GM21825 (cell line): ENCODE results near the gene PPP1R2.

Source experiments
- ATAC-seq: cut with Tn5 transposase; IDR thresholded peaks from one replicate; pipeline ENCODE4 v1.9.1; 2021; ENCODE audit warnings: mild to moderate bottlenecking, moderate library complexity; ENCODE audit not compliant: unreplicated experiment

Gene PPP1R2

DNA sequence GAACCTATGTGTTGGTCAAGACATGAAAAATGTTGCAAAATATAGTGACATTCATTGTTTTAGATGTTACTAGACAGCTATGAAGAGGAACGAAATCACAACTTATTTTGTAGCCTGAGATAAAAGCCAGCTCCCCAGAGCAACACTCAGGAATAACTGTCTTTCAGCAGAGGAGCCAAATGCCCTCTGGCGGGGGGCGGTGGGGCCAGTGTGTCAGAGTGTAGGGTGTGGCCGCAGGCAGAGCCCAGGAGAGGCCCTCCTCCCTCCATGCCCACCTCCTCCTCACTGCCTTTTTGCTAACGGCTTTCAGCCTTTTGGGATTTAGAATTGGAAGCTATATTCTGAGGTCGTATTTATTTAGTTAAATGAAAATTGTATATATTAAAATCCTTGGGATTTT, 23.7 kb upstream of the PPP1R2 start:
- ATAC-seq, result no peak

DNA sequence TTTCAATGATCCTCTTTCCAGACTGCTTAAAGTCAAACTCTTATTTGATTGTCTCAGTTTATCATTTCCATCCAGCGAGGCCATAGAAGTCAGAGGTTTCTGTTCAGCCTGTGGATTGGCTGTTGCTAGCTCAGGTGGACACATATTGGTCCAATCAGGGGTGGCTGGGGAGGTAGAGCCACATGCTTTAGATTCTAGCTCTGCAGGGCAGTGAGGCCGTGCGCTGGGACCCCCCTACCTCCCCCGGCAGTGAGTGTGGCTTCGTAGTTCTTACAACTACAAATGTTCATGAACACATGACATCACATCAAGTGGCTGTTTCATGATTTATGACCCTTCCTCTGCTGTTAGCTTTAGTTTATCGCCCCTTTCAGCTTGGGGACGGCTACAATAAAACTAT, 22.6 kb upstream of the PPP1R2 start:
- no peak for ATAC-seq

DNA sequence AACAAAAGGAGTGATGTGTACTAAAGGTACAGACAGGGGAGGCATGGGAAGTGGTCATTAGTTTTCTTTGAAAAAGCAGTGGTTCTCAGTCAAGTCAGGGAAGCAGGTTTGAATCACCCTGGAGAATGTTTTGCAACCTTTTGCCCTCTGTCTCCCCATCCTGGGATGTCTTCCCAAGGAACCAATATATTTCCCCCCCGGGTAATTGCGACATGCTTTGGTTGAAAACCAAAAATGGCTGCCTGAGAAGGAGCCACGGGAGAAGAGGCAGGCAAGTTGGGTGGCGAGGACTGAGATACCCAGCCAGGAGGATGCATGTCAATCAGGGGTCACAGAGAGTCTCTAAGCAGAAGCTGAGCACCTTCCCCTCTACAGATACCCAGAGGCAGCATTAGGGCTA, 20.2 kb upstream of the PPP1R2 start:
- no peak for ATAC-seq

DNA sequence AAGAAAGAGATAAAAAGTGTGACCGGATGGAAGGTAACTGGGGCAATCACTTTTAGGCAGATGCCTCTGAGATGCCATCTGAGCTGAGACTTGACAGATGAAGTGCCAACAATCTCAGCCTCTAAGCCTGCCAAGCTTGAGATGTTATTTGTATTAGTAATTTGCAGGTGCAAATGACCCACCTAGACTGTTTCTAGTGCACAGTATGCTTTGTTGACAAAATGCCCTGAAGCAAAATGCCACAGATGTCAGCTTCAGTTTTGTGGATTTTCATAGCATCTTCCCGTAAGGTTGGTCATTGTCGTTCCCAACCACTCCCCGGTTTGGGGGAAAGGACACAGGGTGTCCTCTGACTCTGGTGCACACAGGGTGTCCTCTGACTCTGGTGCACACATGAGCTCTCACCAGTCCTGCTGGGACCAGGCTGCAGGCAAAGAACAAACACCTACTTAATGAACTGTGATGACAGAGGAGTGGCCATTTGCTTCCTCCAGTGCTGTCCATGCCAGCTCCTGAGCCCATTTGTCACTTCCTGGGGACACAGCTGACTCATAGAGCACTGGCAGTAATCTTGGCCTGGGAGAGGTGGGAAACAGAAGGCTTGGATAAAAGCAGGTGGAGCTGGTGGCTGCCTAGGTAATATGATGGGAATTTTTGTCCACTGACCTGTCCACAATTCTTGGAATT, 16.7 kb upstream of the PPP1R2 start:
- ATAC-seq, result no peak

DNA sequence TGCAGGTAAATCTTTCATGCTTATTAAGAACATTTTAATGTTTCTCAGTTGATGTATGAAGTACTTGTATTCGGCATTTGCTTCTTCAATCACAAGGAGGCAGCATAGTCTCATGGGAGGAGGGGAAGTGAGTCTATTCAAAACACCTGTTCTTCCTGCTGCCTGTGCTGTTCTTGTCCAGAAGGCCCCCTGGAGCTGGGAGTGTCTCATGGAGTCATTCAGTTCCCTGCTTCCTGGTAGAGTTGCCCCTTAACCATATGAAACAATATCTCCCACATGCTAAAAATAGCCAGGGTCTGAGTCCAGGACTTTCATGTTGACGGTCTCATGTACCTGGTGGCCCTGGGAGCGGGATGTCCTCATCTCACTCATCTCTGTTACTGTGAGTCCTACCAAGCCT, 15.5 kb upstream of the PPP1R2 start:
- no peak for ATAC-seq

DNA sequence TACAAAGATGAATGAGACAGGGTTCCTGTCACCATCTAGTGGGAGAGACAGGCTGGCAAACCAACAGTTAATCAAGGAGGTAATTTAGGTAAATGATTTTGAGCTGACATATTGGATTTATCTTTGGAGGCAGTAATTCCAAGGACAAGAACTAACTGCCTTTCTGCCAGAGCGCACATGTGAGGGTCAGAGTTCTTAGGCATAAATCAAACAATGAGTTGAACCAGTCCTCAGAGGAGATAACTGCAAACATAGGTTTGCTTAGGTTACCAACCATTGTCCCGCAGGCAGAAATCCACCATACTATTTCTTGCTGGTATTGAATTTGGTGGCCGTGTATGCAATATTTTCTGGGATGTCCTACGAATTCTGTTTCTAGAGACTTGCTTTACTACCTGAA, 14.2 kb upstream of the PPP1R2 start:
- no peak for ATAC-seq

DNA sequence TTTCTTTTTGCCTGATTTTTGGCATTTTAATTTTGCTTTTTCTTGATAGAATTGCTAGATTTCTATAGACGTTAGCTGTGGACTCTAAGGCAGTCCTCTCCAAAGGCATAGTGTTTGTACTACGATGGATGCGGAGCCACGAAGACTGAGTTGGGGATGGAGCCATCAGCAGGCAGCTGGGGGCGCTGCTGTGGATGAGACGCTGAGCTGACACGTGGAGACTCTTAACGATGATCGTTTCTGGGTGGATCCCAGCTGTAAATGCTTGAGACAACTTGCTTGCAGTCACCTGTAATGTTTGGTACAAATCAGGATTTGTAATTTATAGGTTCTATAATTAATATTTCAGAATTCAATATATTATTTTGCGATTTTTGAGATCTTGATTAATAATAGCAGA, 13.3 kb upstream of the PPP1R2 start:
- ATAC-seq, result no peak

DNA sequence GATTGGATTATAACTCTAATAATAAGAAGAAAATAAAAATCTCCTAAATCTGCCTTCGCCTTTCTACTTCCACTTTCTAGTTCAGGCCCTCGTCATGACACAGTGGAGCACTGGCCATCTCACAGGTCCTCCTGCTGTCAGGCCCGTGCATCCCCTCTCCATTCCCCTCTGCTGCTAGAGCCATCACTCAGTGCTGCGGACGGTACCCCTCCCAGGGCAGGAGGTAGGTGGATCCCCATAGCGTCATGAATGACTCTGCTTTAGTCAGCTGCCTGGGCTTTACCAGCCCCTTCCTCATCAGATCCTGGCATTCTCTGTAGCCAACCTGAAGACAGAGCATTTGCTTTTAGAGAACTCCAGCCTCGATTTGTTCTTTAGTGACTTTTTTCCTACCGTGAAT, 12.0 kb upstream of the PPP1R2 start:
- ATAC-seq, result no peak

DNA sequence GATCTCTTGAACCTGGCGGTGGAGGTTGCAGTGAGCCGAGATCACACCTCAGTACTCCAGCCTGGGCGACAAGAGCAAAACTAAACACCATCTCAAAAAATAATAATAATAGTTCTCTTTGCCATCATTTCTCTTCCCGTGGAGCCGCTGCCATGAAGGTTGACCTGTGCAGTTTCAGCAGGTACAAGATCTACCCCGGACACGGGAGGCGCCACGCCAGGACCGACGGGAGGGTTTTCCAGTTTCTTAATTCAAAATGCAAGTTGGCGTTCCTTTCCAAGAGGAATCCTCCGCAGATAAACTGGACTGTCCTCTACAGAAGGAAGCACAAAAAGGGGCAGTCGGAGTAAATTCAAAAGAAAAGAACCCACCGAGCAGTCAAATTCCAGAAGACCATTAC, 11.3 kb upstream of the PPP1R2 start:
- ATAC-seq, result no peak

DNA sequence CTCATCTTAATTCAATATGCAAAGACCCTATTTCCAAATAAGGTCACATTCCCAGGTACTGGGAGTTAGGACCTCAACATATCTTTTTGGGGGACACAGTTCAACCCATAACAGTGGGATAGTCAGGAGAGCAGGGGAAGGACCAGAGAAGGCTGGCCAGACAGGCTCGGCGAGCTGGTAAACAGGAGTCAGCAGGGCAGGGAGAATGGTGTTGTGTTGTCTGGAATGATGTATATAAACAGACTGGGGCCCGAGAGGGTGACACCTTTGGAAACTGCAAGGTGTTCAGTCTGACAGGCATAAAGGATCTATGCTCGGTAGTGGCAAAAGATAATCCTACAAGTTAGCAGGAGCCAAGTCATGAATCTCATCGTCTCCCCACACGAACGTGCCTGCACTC, 10.1 kb upstream of the PPP1R2 start:
- ATAC-seq, result no peak

DNA sequence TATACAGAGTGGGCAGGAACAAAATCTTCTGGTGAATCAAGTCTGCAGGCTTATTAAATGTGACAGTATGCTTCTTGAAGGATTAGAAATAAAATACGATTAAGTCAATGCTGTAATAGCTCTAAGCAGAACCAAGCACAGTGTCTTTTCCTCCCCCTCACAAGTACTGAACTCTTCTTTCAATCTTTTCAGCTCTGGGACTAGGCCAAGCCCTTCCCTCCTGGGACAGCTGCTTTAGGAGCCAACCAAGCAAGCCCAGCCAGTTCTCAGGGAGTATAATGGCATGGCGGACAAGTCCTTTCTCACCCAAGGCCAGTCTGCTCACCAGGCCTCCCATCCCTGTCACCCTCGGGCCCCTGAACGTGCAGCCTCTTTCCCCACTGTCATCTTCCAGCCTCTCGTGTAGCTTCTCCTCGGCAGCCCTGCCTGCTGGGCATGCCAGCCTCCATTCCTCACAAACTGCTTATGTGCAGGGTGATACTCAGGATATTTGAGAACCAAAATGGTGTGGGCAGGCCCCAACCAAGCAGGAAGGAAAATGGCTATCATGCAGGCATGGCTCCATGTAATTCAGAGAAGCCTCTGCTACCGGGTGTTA, 8.4 kb upstream of the PPP1R2 start:
- ATAC-seq, result no peak

DNA sequence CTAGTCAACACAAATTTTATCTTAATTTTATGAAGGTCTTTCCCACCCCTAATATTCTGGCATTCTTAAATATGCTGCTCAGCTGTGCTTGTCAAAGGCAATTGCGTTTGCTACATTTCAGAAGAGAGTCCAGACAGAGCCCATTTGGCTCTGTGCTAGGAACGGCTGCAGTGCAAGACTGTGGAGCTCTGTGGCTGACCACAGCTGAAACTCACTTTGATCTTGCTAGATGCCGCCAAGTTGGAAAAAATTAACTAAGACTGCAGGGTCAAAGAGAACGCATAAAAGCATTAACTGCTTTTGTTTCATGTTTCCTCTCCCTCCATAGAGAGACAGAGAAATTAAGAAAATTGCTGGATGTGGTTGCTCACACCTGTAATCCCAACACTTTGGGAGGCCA, 7.6 kb upstream of the PPP1R2 start:
- no peak for ATAC-seq

DNA sequence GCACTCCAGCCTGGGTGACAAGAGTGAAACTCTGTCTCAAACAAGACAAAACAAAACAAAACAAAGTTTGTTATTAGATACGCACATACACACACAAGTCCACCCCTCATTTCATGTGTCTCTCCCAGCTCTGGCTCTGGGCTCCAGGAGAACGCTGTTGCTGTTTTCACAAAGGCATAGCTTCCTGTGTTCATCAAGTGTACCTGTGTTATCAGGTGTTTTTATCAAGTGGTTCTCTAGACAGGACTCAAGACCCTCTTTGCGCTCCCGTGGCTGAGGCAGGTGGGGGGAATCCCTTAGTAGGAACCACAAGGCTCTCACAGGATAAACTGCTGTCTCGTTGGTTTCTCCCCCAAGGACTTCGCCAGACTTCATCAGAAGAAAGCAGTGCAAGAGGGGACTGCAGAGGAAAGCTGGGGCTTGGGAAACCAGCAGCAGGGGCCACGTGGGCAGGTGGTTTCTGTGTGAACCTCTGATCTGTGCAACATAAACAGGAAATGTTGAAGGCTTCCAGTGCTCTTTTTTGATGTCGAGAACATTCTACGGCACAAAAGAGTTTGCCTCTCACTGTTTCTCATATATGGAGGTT, 6.9 kb upstream of the PPP1R2 start:
- ATAC-seq, result peak; percentile 75

DNA sequence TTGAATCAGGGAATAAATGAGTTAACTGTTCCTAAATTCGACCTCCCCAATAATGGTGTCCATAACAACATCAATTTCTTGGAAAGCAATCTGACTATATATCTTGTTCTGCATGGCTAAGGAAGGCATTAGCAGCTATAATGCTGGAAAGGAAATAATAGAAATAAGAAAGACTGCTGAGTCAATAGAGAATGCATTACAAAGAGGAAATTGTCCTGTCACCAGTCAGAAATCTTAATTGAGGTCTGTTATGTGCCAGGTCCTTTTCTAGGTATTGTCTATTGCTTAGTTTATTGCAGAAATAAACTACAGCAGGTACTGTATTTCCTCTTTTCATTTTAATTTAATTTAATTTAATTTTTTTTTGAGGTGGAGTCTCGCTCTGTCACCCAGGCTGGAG, 5.9 kb upstream of the PPP1R2 start:
- no peak for ATAC-seq

DNA sequence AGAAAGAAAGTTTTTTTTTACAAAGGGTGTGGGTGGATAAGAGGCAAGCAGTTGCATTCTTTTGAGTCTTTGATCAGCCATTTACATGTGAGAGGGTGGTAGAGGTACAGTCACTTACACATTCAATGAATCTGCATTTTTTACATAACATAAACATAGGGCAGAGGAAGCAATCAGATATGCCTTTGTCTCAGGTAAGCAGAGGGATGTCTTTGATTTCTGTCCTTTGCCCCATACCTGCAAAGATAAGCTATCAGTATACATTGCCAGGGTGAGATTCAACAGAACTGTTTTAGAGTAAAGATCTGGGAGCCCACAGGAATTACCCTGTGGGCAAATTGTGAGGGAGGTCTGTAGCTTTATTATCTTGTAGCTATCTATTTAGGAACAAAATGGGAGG, 5.4 kb upstream of the PPP1R2 start:
- no peak for ATAC-seq

DNA sequence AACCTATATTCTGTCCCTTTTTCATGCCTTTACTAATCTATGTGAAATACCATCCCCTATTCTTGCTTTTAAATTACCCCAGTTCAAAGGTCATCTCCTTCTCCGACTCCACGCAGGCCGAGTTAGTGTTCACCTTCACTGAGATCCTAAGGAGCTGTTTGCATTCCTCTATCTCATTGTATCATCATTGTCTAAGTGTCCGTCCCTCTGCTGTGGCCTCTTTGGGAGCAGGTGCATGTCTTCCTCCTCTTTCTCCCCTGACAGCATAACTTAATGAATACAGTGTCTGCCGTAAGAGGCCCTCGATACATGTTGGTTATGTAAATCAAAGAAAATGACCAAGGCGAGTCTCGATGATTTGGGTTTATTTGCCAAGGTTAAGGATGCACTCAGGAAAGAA, 4.9 kb upstream of the PPP1R2 start:
- ATAC-seq, result no peak

DNA sequence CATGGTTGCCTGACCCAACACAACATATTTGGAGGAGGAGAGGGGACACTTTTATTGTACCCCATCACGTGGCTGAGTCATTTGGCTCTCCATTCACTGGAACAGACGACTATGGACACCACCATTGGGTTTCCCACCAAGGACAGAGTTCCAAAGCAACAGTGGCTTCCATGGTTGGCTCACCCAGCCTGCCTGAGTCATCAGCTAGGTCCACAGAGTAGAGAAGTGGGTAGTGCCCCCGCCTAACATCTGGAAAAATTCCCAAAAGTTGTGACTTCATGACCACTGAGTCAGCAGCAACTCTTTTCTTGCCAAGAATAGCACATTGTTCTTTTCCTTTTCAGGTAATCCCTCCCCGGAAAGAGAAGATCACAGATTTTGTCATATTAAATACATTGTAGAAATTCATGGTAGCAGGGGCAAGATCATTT, 3.0 kb upstream of the PPP1R2 start:
- no peak for ATAC-seq

DNA sequence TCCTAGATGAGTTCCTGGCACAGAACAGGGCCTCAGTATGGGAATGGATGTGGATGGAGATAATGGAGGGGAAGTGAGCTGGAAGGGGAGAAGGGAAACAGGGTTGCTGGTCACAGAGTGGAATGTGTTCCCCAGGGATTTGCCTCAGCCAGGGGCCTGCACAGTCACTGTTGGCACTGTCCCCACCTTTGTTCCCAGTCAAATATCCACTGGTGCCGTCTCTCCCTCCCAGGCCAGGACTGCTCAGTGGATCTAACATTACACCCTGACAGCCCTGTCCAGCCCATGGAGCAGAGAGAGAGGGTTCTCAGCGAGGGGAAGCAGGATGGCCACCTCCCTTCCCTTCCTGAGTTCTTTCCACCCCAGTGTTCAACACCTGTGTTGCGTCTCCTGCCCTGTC, 1.5 kb upstream of the PPP1R2 start:
- ATAC-seq, result no peak

DNA sequence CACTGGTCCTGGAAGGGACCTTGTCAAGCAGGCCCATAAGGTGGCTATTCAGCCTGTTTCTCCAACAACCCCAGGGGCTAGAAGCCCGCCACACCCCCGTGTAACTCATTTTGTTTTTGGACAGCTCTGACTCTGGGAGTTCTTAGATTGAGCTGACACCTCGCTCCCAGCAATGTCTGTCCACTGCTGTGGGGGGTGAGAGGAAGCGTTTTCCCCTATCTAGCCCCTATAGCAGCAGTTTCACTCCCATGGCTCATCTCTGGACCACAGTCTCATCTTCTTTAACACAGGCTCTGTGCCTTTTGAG, 1.1 kb upstream of the PPP1R2 start:
- no peak for ATAC-seq

DNA sequence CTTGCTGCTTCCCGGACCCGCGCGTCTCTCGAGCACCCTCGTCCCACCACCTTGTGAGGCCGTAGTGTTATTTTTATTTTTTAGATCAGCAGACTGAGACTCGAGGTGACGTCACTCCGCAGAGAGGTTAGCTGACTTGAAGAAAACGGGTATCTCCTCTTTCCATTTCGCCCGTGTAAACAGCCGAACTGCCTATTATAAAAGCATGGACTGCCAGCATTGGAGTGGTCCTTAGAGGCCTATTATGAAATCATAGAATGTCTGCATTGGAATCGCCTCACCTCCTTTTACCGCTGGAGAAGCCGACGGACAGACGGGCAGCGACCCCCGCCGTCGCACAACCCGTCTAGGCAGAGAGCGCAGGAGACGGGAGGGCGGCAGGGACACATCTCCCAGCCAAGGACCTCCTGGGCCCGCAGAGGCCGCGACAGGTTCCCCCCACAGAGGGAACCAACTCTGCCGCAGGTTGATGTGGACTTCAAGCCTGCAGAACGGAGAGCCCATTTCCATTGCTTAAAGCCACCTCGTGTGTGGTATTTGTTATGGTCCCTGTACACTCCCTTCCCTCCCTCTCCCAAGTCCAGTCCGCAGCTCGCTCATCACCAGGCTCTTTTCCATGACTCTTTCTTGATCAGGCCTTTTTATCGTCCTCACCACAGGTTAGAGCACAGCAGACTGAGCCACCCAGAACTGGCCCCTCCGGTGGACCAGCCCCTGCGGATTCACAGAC, 540 bp upstream of the PPP1R2 start:
- ATAC-seq, result peak; percentile 3

DNA sequence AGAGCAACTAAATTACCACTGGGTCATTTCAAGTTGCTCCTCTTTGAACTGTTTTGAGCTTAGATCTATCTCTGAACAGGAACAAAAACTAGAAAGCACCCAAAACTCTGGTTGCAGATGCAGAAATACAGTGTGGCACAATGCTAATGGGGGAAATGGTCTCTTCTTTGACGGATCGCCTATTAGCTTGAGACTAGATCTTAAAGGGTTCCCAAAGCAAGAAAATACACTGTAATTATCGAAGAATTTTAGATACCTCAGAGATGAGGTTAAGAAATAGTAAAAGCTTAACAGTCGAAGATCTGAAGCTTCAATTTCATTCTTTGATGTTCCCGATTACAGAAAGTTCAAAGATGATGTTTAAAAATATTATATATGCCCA, 818 bp downstream of the PPP1R2 start:
- no peak for ATAC-seq

DNA sequence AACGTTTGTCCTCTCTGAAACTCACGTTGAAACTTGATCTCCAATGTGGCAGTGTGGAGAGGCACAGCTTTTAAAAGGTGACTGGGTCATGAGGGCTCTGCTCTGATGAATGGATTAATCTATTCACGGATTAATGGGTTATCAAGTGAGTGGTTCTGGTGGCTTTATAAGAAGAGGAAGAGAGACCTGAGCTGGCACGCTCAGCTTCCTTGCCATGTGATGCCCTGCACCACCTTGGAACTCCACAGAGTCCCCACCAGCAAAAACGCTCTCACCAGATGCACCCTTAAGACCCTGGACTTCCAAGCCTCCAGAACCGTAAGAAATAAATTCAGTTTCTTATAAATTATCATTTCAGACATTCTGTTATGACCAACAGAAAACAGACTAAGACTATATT, 2.6 kb downstream of the PPP1R2 start:
- no peak for ATAC-seq
